Breast epithelium (tissue), 4 donors: ENCODE results near the gene RIC3. TPM values are rescaled to one million over a fixed set of nuclear protein-coding genes. Genes with fewer than 3 reads are reported as not detected.

Source experiments
- DNase-seq, 2 donors: peaks; one replicate each; pipeline ENCODE4 v3.0.0-alpha.2; 2019; ENCODE audit warnings: low spot score in 2 of 2
- H3K27ac ChIP-seq, 2 donors: fragments of 200-600 bp; sonication (generic) in 1 of 2; one replicate each; pipeline ENCODE4 v1.5.1; 2016 to 2019; ENCODE audit warnings: mild to moderate bottlenecking in 1 of 2
- H3K27me3 ChIP-seq, 2 donors: fragments of 200-600 bp; sonication (generic) in 1 of 2; one replicate each; pipeline versions ENCODE4 v1.5.1 to v1.6.0; 2017 to 2019; ENCODE audit warnings: control low read depth in 1 of 2, mild to moderate bottlenecking in 1 of 2
- H3K36me3 ChIP-seq: fragments of 200-600 bp; one replicate; pipeline ENCODE4 v1.5.1; 2019
- H3K4me1 ChIP-seq, 2 donors: fragments of 200-600 bp; sonication (generic); one replicate each; pipeline ENCODE4 v1.5.1; 2016 to 2019; ENCODE audit warnings: control low read depth in 1 of 2
- H3K4me3 ChIP-seq, 3 donors: fragments of 200-600 bp; sonication (generic); 1 replicate in 2 of 3; 2 replicates in 1 of 3; pipeline ENCODE4 v1.5.1; 2016 to 2019; ENCODE audit warnings: mild to moderate bottlenecking in 3 of 3, moderate library complexity in 2 of 3
- H3K9me3 ChIP-seq, 2 donors: fragments of 200-600 bp; sonication (generic) in 1 of 2; one replicate each; pipeline ENCODE4 v1.5.1; 2016 to 2019; ENCODE audit warnings: control low read depth in 1 of 2
- POLR2A ChIP-seq: fragments of 450-650 bp; IDR thresholded peaks from one replicate; pipeline ENCODE4 v1.6.1; 2016; ENCODE audit warnings: antibody characterized with exemption, mild to moderate bottlenecking, moderate library complexity
- POLR2AphosphoS5 ChIP-seq, 3 donors: sonication (generic); formaldehyde crosslinking; IDR thresholded peaks; one replicate each; pipeline ENCODE4 v1.6.1; 2017; ENCODE audit warnings: antibody characterized with exemption in 3 of 3
- intact Hi-C: fragments of 100-400 bp; cut with DNase I; formaldehyde crosslinking; loops from one replicate; pipeline ENCODE4 v1.15.1; 2023; ENCODE audit warnings: low total_unique reads
- total RNA-seq, 3 donors: library from RNA; depleted of rRNA; stranded (reverse); fragments of >200 nt; gene quantifications; one replicate each; pipeline ENCODE4 v1.1.0, GENCODE V29; 2016
- TF ChIP-seq, protein P1 (sequence below), 3 donors: fragments of 450-650 bp; IDR thresholded peaks; one replicate each; pipeline ENCODE4 v1.5.1; 2016 to 2017; ENCODE audit warnings: antibody characterized with exemption in 3 of 3, mild to moderate bottlenecking in 3 of 3, moderate library complexity in 3 of 3

Gene RIC3
- total RNA-seq, 3 donors from 2014 or later, result 4.5 to 48.0 (median 24.3) TPM

DNA sequence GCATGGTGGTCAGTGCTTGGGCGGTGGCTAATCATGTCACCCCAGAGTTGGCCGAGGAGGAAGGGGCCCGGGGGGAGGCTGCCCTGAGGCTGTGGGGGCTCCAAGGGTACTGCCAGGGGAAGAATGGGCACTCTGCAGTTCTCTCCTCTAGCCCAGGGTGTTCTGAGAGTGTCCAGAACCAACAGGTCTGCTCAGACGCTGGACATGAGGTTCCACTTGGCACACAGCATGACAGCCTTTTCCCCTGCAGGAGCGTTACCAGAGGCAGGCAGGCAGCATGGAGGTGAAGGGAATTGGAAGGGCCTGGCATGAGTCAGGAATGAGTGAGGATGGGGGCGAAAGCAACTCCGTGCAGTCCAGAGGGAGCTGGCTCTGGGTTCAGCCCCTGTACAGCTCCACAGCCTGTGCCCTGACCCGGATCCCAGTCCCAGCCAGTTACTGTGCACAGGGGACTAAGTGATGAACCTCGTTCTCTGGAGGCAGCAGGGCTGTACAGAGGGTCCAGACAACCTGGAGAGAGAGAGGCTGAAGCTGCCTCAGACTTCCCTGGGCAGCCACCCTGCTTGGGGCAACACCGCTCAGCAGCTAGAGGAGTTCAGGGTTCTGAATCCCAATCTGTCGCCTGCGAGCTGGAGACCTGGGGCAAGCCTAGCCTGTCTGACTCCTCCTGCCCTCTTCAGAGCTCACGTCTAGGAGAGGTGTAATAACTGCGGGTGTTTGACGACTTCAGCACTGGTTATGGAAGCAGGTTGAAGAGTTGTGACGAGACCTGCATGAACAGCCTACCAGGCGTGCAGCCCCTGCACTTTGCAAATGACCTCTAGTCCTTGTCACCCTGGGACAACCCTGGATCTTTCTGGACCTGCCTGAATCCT lies 102.6 kb downstream of the RIC3 start:
- TF ChIP-seq POLR2AphosphoS5 (IDR thresholded peaks at IDR 0.05) (no peak), POLR2A (no peak)
- TF ChIP-seq, protein P1, sequence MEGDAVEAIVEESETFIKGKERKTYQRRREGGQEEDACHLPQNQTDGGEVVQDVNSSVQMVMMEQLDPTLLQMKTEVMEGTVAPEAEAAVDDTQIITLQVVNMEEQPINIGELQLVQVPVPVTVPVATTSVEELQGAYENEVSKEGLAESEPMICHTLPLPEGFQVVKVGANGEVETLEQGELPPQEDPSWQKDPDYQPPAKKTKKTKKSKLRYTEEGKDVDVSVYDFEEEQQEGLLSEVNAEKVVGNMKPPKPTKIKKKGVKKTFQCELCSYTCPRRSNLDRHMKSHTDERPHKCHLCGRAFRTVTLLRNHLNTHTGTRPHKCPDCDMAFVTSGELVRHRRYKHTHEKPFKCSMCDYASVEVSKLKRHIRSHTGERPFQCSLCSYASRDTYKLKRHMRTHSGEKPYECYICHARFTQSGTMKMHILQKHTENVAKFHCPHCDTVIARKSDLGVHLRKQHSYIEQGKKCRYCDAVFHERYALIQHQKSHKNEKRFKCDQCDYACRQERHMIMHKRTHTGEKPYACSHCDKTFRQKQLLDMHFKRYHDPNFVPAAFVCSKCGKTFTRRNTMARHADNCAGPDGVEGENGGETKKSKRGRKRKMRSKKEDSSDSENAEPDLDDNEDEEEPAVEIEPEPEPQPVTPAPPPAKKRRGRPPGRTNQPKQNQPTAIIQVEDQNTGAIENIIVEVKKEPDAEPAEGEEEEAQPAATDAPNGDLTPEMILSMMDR (IDR thresholded peaks at IDR 0.05), result no peak
- H3K27me3 ChIP-seq, result no peaks in the 10 kb centered on the region
- no peaks in the 10 kb centered on the region for H3K36me3 ChIP-seq
- H3K9me3 ChIP-seq, result no peaks in the 10 kb centered on the region
- no peak for DNase-seq
- H3K4me1 ChIP-seq, result no peaks in the 10 kb centered on the region
- H3K4me3 ChIP-seq, result no peak overlapping the region
- intact Hi-C loops, result no loop called here
- peak overlapping the region in 1 of 2 donors; percentile 90 for H3K27ac ChIP-seq

GRCh38 chr11:8065031-8065430 lies 103.8 kb downstream of the RIC3 start:
- TF ChIP-seq POLR2A (no peak), POLR2AphosphoS5 (IDR thresholded peaks at IDR 0.05) (no peak)
- Histone ChIP-seq H3K27ac (no peak overlapping the region), H3K27me3 (no peaks in the 10 kb centered on the region), H3K4me1 (peaks cover 0 to 5% of the 10 kb centered on the region in 2 donors), H3K9me3 (no peaks in the 10 kb centered on the region), H3K36me3 (no peaks in the 10 kb centered on the region), H3K4me3 (no peak overlapping the region)
- intact Hi-C loops, result no loop called here
- DNase-seq, result no peak

- TF ChIP-seq POLR2AphosphoS5 (IDR thresholded peaks at IDR 0.05), result peak in 1 of 3 donors; percentile 7
- no peak for TF ChIP-seq POLR2A
- no peaks in the 10 kb centered on the region for H3K27me3 ChIP-seq
- no peak for DNase-seq
- no peaks in the 10 kb centered on the region for H3K36me3 ChIP-seq
- peak overlapping the region; percentile 52 to 92 for H3K27ac ChIP-seq
- H3K4me1 ChIP-seq, result peaks cover 0 to 5% of the 10 kb centered on the region in 2 donors
- H3K4me3 ChIP-seq, result no peak overlapping the region
- H3K9me3 ChIP-seq, result no peaks in the 10 kb centered on the region
- intact Hi-C loops, result no loop called here
These were observed 105.5 kb downstream of the RIC3 start for GRCh38 chr11:8063324-8063723.

GRCh38 chr11:8062781-8063257 lies 106.0 kb downstream of the RIC3 start:
- TF ChIP-seq, protein P1 (IDR thresholded peaks at IDR 0.05), result no peak
- no peak for TF ChIP-seq POLR2A
- TF ChIP-seq POLR2AphosphoS5 (IDR thresholded peaks at IDR 0.05), result no peak
- no peak overlapping the region for H3K4me3 ChIP-seq
- no peaks in the 10 kb centered on the region for H3K27me3 ChIP-seq
- no peaks in the 10 kb centered on the region for H3K9me3 ChIP-seq
- peaks cover 0 to 5% of the 10 kb centered on the region in 2 donors for H3K4me1 ChIP-seq
- intact Hi-C loops, result no loop called here
- H3K36me3 ChIP-seq, result no peaks in the 10 kb centered on the region
- peak overlapping the region; percentile 52 to 92 for H3K27ac ChIP-seq
- no peak for DNase-seq

DNA sequence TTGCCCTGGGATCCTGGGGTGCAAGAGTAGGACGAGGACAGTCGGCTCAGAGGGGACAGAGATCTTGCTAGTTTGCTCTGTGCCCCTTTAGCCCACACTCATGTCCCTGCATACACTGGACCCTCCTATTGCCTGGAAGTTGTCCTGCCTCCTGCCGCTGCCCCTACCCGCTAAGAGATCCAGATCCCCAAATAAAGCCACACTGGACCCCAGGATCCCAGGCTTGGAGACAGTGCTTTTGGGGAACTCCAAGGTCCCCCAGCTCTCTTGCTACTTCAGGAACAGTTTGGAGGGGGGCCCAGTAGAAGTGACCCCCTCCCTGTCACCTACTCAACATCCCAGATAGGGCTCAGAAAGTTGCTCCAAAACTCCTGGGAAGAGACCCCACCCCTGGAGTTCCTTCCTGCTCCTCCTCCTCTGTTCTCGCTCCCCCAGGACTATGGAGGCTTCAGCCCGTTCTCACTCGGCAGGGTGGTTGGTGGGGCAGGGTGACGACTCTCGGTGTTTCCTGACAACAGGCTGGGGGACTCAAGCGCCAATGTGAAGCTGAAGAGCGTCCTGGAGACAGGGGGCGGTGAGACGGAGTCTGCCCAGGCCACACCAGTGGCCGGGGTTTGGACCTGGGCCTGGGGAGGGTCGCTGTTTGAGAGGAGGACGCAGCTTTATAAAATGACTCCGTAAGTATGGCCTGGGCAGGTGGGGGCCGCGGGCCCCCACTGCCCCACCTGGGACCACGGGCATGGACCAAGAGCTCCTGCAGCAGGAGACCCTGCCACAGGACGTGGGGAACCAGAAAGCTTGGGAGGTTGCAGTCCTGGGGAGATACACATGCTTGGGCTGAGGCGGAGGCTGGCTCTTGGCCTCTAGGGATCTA lies 107.0 kb downstream of the RIC3 start:
- TF ChIP-seq POLR2A (no peak), POLR2AphosphoS5 (IDR thresholded peaks at IDR 0.05) (no peak)
- TF ChIP-seq, protein P1 (IDR thresholded peaks at IDR 0.05), result no peak
- intact Hi-C loops, result no loop called here
- DNase-seq, result no peak
- no peaks in the 10 kb centered on the region for H3K27me3 ChIP-seq
- no peak overlapping the region for H3K4me3 ChIP-seq
- H3K9me3 ChIP-seq, result no peaks in the 10 kb centered on the region
- H3K27ac ChIP-seq, result peak overlapping the region in 1 of 2 donors; percentile 92
- peaks cover 0 to 5% of the 10 kb centered on the region in 2 donors for H3K4me1 ChIP-seq
- no peaks in the 10 kb centered on the region for H3K36me3 ChIP-seq
